ENCODE data around the gene SLCO3A1. TPM values are rescaled to one million over a fixed set of nuclear protein-coding genes. Genes with fewer than 3 reads are reported as not detected.
"Not testable (repeated sequence)": the region's sequence is repeated elsewhere in the genome, so short reads cannot be mapped to it uniquely, and the experiment has no call there.

The SLCO3A1 gene
- total RNA-seq, 2 experiments from 2014 or later: 29.2 to 29.5 TPM

DNA sequence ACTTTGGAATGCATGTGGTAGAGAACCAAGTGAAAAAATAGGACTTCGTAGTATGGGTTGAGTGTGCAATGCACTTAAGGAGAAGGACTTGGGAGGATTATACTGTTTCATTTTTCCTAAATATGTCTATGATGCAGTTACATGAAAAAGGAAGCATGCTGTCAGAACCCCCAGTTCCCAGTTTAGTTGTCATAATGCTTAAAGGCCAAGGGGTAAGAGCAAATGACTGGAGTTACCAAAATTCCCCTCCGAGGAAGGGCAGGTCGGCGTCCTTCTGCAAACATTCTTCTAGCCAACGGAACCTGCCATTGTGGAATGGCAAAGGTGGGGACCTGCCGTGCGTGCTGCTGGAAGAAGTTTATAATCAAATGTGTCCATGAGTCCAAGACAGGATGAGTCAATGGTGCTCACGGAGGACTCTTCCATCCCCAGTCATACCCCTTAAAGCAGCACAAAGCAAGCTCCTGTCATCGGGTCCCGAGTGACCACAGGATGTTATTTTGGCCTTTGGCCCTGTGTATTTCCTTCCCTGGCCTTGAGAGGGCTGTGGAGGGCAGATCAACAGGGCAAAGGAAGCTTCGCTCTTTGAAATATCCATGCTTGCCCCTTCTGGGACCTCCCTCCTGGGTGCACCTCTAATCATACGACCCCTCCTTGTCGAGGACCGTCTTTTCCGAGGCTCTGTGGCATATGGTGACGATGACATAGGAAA lies 93.2 kb downstream of the SLCO3A1 start:
- H3K36me3 Mint-ChIP-seq: no peaks in the 10 kb centered on the region
- ATAC-seq (ENCODE audit: low read depth) (no peak), DNase-seq (no peak)
- POLR2A ChIA-PET: no interaction called here
- H3K27me3 Mint-ChIP-seq: peaks cover 5% of the 10 kb centered on the region
- no peak overlapping the region for H3K27ac Mint-ChIP-seq
- no peak overlapping the region for H3K4me3 Mint-ChIP-seq
- peaks cover 21% of the 10 kb centered on the region for H3K4me1 Mint-ChIP-seq
- H3K9me3 Mint-ChIP-seq: no peaks in the 10 kb centered on the region

DNA sequence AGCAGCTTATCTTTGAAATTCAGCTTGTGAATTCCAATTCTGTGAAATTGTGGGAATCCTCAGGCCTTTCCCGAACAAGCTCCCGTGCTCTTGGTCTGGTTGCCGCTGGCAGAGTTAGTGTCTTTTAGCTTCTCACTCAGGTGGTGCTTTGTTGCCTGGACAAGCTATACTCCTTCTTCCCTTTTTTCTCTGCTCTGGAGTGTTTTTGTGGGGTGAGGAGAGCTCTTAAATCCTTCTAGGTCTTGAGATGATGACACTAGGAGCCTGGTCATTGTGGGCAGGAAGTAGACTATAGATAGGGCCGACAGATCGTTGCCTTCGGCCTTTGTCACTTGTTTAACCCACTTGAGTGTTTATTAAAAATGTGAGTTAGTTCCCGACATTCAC lies 93.8 kb downstream of the SLCO3A1 start:
- Mint-ChIP-seq H3K27me3 (peaks cover 5% of the 10 kb centered on the region), H3K4me1 (peaks cover 19% of the 10 kb centered on the region), H3K27ac (no peak overlapping the region), H3K9me3 (no peaks in the 10 kb centered on the region), H3K4me3 (no peak overlapping the region), H3K36me3 (no peaks in the 10 kb centered on the region)
- ATAC-seq (ENCODE audit: low read depth) (no peak), DNase-seq (no peak)
- POLR2A ChIA-PET: no interaction called here

DNA sequence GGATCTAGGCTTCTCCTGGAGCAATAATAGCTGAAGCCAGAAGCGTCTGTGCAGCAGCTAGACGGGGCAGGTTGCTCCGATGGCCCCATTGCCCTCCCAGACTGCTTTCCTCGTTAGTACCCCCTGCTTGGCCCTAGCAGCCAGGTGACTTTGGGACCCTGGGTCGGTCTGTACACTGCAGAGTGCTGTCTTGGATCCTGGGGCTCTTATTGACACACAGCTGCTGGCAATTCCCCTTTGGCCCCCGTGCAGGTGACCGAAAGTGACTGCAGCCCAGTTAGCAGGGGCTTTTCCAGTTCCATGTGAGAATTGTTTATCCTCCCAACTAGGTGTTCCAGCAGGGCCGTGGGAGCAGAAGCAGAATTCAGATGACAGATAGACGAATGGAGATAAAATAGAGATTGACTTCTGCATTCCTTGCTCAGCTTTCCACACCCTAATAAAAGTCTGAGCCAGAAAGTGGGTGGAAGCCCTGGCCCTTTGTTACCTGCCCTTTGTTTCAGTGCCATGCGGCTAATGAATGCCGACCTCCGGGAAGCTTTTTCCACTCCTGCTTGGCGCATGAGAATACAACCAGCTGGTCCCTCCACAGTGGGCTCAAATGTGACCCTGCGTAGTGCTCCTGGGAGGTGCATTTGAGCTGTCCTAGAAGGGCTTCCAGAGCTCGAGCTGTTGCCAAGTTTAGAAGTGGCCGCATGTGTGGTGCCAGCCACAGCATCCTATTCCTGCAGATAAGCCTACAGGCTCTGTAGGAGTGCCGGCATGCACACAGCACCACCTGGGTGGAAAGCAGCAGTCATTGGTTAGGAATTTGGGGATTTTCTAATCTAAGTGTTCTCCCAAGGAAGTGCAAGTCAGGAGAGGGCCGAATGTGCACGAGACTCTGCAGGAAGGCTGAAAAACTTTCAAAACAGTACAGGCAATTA lies 94.4 kb downstream of the SLCO3A1 start:
- Mint-ChIP-seq H3K4me1 (peaks cover 17% of the 10 kb centered on the region), H3K9me3 (no peaks in the 10 kb centered on the region), H3K36me3 (no peaks in the 10 kb centered on the region), H3K27ac (no peak overlapping the region), H3K27me3 (peaks cover 5% of the 10 kb centered on the region), H3K4me3 (no peak overlapping the region)
- DNase-seq (no peak), ATAC-seq (ENCODE audit: low read depth) (no peak)
- POLR2A ChIA-PET: no interaction called here

DNA sequence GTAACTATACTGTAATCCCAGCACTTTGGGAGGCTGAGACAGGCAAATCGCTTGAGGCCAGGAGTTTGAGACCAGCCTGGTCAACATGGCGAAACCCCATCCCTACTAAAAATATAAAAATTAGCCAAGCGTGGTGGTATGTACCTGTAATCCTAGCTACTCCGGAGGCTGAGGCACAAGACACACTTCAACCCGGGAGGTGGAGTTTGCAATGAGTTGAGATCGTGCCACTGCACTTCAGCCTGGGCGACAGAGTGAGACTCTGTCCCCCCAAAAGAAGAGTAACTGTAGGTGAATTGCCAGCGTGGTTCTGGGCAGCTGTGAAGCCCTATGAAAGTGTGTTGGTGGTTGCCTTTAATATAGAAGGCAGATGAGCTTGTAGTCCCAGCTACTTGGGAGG lies 95.9 kb downstream of the SLCO3A1 start:
- Mint-ChIP-seq H3K4me1 (peaks cover 15% of the 10 kb centered on the region), H3K9me3 (no peaks in the 10 kb centered on the region), H3K4me3 (no peak overlapping the region), H3K36me3 (no peaks in the 10 kb centered on the region), H3K27ac (no peak overlapping the region), H3K27me3 (peaks cover 5% of the 10 kb centered on the region)
- DNase-seq (no peak), ATAC-seq (ENCODE audit: low read depth) (no peak)
- POLR2A ChIA-PET: no interaction called here

DNA sequence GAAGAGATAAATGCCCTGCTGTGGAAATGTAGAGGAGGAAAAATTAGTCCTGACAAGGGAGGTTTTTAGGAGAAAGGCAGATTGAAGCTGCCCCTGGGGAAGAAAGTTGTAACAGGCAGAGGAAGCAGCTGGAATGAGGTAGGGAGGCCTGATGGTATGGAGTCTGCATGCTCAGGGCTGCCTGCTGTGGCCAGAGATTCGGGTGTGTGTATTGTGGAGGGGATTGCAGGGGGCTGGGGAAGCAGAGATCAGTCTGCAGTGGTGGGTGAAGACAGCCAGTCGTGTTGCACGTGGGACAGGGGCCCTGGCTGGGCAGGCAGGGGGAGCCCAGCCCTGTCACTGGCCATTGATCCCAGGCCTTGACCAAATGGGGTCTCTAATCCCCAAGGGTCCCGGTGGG lies 96.5 kb downstream of the SLCO3A1 start:
- ATAC-seq (ENCODE audit: low read depth): no peak
- Mint-ChIP-seq H3K4me3 (no peak overlapping the region), H3K4me1 (peaks cover 16% of the 10 kb centered on the region), H3K27me3 (peaks cover 5% of the 10 kb centered on the region), H3K36me3 (no peaks in the 10 kb centered on the region), H3K27ac (no peak overlapping the region), H3K9me3 (no peaks in the 10 kb centered on the region)
- DNase-seq: no peak
- POLR2A ChIA-PET: no interaction called here

DNA sequence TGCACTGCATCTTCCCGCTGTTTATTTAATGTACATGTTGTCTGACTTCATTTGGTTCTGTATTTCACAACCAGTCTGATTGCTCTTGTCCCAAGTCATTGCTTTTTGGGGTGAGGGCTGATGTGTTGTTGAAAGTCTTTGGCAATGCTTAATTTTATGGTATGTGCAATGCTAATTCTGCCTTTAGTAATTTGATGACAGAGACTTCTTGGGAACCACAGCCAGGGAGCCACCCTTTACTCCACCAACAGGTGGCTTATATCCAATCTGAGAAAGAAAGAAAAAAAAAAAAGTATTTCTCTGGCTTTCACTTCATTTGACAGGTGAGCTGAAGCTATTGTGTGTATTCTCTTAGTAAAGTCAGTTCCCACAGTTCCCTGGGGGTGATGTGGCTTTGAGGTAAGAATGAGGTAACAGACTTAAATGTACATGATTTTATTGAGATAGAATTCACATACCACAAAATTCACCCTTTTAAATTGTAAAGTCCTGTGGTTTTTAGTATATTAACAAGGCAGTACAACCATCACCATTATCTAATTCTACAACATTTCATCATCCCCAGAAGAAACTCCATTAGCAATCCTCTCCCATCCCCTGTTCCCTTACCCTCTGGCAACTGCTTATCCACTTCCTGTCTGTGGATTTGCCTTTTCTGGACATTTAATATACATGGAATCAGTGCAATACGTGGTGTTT lies 97.3 kb downstream of the SLCO3A1 start:
- Mint-ChIP-seq H3K27me3 (peaks cover 5% of the 10 kb centered on the region), H3K4me1 (peaks cover 16% of the 10 kb centered on the region), H3K27ac (no peak overlapping the region), H3K9me3 (no peaks in the 10 kb centered on the region), H3K4me3 (no peak overlapping the region), H3K36me3 (no peaks in the 10 kb centered on the region)
- POLR2A ChIA-PET: no interaction called here
- ATAC-seq (ENCODE audit: low read depth): no peak
- no peak for DNase-seq

DNA sequence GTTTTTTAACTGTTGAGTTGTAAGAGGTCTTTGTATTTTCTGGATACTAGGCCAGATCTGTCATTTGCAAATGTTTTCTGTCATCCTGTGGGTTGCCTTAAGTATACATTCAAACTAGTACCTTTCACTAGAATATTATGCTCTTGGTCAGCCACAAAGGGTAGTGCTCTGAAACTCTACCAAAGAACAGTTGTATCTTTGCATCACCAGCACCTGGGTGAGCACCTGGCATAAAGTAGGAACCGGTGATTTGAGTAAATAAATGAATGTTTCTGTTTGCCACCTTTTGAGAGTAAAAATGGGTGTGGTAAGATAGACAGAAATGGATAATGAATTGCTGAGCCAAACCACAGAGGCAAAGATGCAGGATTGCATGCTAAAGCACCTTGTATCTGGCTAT lies 98.7 kb downstream of the SLCO3A1 start:
- POLR2A ChIA-PET: no interaction called here
- peaks cover 12% of the 10 kb centered on the region for H3K4me1 Mint-ChIP-seq
- no peak for DNase-seq
- H3K27ac Mint-ChIP-seq: no peak overlapping the region
- no peaks in the 10 kb centered on the region for H3K9me3 Mint-ChIP-seq
- H3K27me3 Mint-ChIP-seq: peaks cover 4% of the 10 kb centered on the region
- H3K4me3 Mint-ChIP-seq: no peak overlapping the region
- no peaks in the 10 kb centered on the region for H3K36me3 Mint-ChIP-seq
- no peak for ATAC-seq (ENCODE audit: low read depth)

DNA sequence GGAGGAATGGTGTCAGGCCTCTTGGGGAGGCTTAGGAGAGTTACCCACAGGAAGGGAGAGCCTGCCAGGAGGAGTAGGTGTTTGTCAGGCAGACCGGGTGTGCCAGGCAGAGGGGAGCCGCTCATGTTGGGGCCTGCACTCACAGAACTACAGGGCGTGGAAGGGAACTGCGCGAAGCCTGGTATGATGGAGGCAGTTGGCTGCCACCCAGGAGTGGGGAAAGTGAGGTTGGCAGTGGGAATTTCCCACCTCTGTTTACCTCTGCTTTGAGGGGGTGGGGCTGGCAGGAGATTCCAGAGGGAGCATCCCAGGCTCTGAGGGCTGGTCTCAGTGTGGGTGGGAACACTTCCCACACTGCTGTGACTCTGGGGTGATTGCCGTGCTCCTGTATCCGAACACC lies 99.9 kb downstream of the SLCO3A1 start:
- no peaks in the 10 kb centered on the region for H3K9me3 Mint-ChIP-seq
- H3K27ac Mint-ChIP-seq: no peak overlapping the region

DNA sequence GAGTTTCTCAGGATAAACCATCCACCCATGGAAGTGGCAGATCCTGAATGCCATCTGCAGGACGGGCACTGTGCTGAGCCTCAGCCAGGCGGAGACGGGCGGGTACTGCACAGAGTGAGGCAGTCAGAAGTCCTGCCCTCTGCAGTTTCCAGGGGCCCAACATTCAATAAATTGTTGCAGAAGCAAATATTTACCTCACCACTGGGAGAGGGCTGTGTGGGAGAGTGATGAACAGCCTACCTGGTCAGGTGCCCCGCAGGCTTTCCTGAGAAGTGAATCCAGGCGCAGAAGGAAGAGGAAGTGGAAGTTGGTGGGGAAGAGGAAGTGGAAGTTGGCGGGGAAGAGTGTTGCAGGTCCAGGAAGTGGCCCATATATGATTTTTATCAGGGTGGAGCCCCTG lies 100.8 kb downstream of the SLCO3A1 start:
- Mint-ChIP-seq H3K4me1 (peaks cover 11% of the 10 kb centered on the region), H3K27me3 (no peaks in the 10 kb centered on the region), H3K4me3 (no peak overlapping the region), H3K27ac (no peak overlapping the region), H3K9me3 (peaks cover 1% of the 10 kb centered on the region), H3K36me3 (no peaks in the 10 kb centered on the region)
- ATAC-seq (ENCODE audit: low read depth): no peak
- POLR2A ChIA-PET: no interaction called here
- no peak for DNase-seq

More for the DNA sequence above, 99.9 kb downstream of the SLCO3A1 start:
- Mint-ChIP-seq H3K4me1 (peaks cover 11% of the 10 kb centered on the region), H3K4me3 (no peak overlapping the region), H3K36me3 (no peaks in the 10 kb centered on the region), H3K27me3 (no peaks in the 10 kb centered on the region)
- no peak for ATAC-seq (ENCODE audit: low read depth)
- no peak for DNase-seq
- POLR2A ChIA-PET: no interaction called here

DNA sequence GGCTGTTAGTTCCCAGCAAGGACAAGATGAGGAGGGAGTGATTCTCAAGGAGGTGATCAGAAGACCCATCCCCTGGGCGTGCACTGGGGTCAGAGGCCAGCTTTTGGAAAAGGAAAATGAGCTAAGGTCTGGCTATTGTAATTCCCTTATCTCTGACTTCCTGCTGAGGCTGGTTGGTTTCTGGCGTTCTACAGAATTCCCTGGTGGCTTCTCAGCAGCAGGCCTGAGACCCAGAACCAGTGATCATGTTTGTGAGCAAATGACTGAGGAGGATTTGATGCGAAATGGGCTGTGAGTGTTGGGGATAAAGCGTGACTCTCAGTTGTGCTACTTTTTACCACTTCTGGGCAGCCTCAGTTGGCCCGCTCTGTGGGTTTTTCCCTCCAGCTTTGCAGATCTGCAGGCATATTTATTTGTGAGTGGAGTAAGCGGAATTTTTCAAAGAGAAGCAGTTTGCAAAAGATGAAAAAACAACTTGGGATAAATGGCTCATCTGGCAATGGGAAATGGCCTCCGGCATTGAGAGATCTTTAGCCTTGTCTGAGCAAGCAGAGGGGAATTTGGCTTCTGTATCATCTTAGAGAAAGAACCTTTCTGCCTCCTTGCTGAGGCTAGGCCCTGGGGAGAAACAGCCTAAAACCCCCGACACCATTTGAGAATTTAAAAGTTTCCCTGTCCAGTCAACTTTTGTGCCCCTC lies 102.7 kb downstream of the SLCO3A1 start:
- Mint-ChIP-seq H3K9me3 (peaks cover 1% of the 10 kb centered on the region), H3K27ac (no peak overlapping the region), H3K27me3 (peaks cover 2% of the 10 kb centered on the region), H3K4me1 (peaks cover 7% of the 10 kb centered on the region), H3K4me3 (no peak overlapping the region), H3K36me3 (no peaks in the 10 kb centered on the region)
- no peak for ATAC-seq (ENCODE audit: low read depth)
- POLR2A ChIA-PET: no interaction called here
- DNase-seq: no peak

DNA sequence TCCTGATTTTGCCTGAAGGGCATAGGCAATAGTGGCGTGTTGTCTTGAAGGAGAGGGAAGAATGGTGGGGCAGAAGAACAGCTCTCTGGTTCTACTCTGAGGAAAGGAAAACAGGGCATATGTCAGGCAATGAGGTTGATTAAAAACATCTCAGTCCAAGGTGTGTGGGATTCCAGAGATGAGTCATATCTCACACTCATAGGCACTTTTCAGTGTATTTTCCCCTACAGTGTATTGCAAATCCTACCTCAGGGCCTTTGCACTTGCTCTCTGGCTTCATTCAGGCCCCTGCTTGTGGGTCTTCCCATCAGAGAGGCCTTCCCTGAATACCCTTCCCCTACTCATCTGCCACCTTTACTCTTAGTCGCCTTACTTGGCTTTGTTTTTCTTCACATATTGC lies 107.8 kb downstream of the SLCO3A1 start:
- Mint-ChIP-seq H3K36me3 (no peaks in the 10 kb centered on the region), H3K27me3 (peaks cover 2% of the 10 kb centered on the region), H3K4me1 (peaks cover 15% of the 10 kb centered on the region), H3K9me3 (peaks cover 3% of the 10 kb centered on the region), H3K27ac (no peak overlapping the region), H3K4me3 (no peak overlapping the region)
- POLR2A ChIA-PET: no interaction called here
- ATAC-seq (ENCODE audit: low read depth) (no peak), DNase-seq (no peak)

DNA sequence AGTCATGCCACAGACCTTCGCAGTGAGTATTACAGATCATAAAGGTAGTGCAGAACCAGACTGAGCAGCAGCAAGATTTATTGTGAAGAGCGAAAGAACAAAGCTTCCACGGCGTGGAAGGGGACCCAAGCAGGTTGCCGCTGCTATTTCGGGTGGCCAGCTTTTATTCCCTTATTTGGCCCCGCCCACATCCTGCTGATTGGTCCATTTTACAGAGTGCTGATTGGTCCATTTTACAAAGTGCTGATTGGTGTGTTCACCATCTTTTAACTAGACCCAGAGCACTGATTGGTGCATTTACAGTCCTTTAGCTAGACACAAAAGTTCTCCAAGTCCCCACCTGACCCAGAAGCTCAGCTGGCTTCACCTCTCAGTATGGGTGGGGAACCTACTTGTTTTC lies 110.2 kb downstream of the SLCO3A1 start:
- peaks cover 15% of the 10 kb centered on the region for H3K4me1 Mint-ChIP-seq
- H3K27ac Mint-ChIP-seq; H3K9me3 Mint-ChIP-seq; DNase-seq; H3K4me3 Mint-ChIP-seq; ATAC-seq (ENCODE audit: low read depth); H3K27me3 Mint-ChIP-seq; H3K36me3 Mint-ChIP-seq; POLR2A ChIA-PET: not testable (repeated sequence)

DNA sequence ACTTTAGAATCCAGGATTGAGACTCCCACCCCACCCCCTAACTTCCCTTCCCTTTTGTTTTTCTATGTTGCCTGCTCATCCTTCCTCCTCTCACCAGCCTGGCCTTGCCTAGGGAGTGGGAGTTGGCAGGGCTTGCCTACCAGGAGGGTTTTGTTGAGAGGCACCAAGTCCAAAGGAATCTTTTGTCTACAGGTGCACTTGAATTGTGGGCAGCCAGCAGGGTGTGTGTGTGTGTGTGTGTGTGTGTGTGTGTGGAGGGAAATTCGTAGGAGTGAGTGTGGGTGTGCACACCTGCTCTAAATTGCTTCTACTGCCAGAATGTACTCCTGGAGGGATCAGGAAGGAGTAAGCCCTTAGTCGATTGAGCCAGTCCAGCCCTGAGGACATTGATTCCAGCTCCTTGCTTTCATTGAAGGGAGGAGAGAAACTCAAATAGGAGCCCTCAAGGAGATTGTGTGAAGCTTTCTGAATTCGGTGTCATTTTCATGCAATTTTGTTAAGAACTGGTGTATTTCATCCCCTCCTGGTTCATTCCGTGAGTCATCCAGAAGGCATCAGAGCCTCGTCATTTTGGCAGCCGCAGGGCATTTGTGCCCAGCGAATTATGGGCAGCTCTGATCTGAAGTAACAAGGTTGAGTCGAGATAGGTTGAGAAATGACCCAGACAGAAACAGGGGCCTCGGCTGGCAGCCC lies 112.1 kb downstream of the SLCO3A1 start:
- ATAC-seq (ENCODE audit: low read depth) (no peak), DNase-seq (no peak)
- peaks cover 2% of the 10 kb centered on the region for H3K9me3 Mint-ChIP-seq
- H3K4me3 Mint-ChIP-seq: no peak overlapping the region
- H3K27me3 Mint-ChIP-seq: no peaks in the 10 kb centered on the region
- POLR2A ChIA-PET: no interaction called here
- no peak overlapping the region for H3K27ac Mint-ChIP-seq
- peaks cover 15% of the 10 kb centered on the region for H3K4me1 Mint-ChIP-seq
- no peaks in the 10 kb centered on the region for H3K36me3 Mint-ChIP-seq
